T-helper 1 cell (primary cell): Measurements from ENCODE around the gene INKA2.

Source experiments
- DNase-seq, 5 donors: peaks; one replicate each; pipeline ENCODE4 v3.0.0-alpha.2; 2012 to 2020

Gene INKA2

DNA sequence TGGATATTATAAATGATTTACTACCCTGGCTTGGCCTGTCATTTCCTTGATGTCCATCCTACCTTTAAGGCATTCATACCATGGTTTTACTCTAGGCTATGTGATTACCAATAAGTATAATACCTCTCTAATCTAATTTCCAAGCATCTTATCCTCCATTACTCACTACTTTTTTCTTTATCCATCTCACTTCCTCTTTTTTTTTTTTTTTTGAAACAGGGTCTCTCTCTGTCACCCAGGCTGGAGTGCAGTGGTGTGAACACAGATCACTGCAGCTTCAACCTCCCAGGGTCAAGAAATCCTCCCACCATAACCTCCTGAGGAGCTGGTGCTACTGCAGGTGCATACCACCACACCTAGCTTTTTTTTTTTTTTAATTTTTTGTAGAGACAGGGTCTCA, 39.9 kb downstream of the INKA2 start:
- DNase-seq: no peak

DNA sequence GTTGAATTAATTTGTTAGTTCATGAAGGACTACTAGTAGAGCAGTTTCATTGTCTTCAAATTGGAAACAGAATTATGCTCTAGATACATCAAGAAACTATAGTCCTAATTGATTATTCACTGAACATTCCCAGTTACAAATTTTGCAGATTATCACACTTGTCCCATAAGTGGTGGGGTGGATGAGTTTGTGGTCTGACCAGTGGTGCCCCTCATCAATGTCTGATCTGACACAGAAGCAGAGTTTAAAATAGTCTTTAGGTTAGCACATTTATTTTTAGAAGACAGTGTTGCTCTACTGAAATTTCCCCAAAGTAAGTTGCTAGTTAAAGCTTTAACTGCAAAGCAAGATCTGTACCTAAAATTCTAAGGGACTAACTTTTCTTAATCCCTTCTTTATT, 42.9 kb downstream of the INKA2 start:
- no peak for DNase-seq

- DNase-seq: no peak
These were observed 43.4 kb downstream of the INKA2 start for GRCh38 chr1:111695801-111696200.

DNA sequence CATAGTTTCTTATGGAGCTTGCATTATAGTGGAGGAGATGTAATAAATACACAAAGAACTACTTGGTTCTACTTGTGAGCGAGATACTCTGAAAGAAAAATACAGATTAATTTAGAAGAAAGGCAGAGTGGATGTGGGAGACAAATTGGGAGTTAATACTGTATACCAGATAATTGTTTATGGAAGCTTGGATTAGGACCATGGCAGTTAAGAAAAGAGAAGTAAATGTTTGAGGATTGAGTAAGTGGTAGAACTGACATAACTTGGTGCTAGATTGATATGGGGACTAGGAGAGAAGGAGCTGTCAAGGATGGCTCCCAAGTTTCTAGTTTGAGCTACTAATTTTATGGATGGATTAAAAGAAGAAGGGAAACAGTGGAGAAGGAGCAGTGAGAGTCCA, 47.3 kb downstream of the INKA2 start:
- no peak for DNase-seq

- no peak for DNase-seq
These were observed 48.9 kb downstream of the INKA2 start for GRCh38 chr1:111690306-111690617.
